GM12878 (cell line): ENCODE data around the gene PRKAG2. TPM values are rescaled to one million over a fixed set of nuclear protein-coding genes. Genes with fewer than 3 reads are reported as not detected.
A peak's percentile ranks its signal among the peaks of the same experiment; 100 is the strongest.

Experiments used
- ATAC-seq: fragments of 200-7000 bp; cut with Tn5 transposase; 3 replicates; pipeline ENCODE4 v1.9.1; 2020; ENCODE audit warnings: mild to moderate bottlenecking, moderate library complexity
- BruUV-seq: library from RNA; stranded (reverse); fragments of 400-500 nt; replicated peaks from 2 replicates; lab custom pipeline; 2021; lab: Mats Ljungman, UMichigan
- CTCF ChIA-PET: fragments of 300-600 bp; sonication (Branson Sonifier 250); formaldehyde crosslinking; extraction: SDS; loops from one replicate; lab custom pipeline; 2021; ENCODE audit warnings: inconsistent platforms; lab: Yijun Ruan, JAX
- POLR2A ChIA-PET: fragments of 350-600 bp; formaldehyde crosslinking; extraction: SDS; loops from one replicate; lab custom pipeline; 2021; ENCODE audit warnings: inconsistent platforms; lab: Charles Lee
- RAD21 ChIA-PET: fragments of 300-600 bp; sonication (Branson Sonifier 250); formaldehyde crosslinking; loops from one replicate; lab custom pipeline; 2023; ENCODE audit warnings: antibody characterized with exemption; ENCODE audit not compliant: unreplicated experiment; lab: Charles Lee
- SMC1A ChIA-PET: fragments of 300-600 bp; sonication (Branson Sonifier 250); formaldehyde crosslinking; loops from one replicate; lab custom pipeline; 2023; ENCODE audit not compliant: unreplicated experiment, uncharacterized antibody; lab: Charles Lee
- DNase-seq: peaks from one replicate; pipeline ENCODE4 v3.0.0-alpha.2; 2011; ENCODE audit warnings: low read depth, low spot score
- FAIRE-seq: peaks from 3 replicates; lab custom pipeline; 2011; peaks lifted over from hg19 to GRCh38; lab: Jason Lieb, UNC
- H2AFZ ChIP-seq: 2 replicates; pipeline ENCODE4 v1.6.0; 2011; ENCODE audit warnings: low read depth, low read length, control low read depth; ENCODE audit not compliant: control insufficient read depth
- H3K27ac ChIP-seq: 2 replicates; pipeline ENCODE4 v1.5.1; 2011; ENCODE audit warnings: control low read depth; ENCODE audit not compliant: control insufficient read depth, insufficient read depth
- H3K27me3 ChIP-seq, 2 experiments: replicated peaks in 1 of 2; 2 replicates each; pipeline versions ENCODE4 v1.6.0 to v1.6.1; 2011; ENCODE audit warnings: low read length in 1 of 2; ENCODE audit not compliant: control insufficient read depth in 2 of 2, insufficient read depth in 2 of 2
- H3K36me3 ChIP-seq, 2 experiments: 2 replicates each; pipeline ENCODE4 v1.5.1; 2011; ENCODE audit warnings: low read length in 1 of 2; ENCODE audit not compliant: control insufficient read depth in 2 of 2, insufficient read depth in 2 of 2
- H3K4me1 ChIP-seq: 2 replicates; pipeline ENCODE4 v1.6.1; 2011; ENCODE audit warnings: mild to moderate bottlenecking, low read length, moderate library complexity, mixed read lengths; ENCODE audit not compliant: control insufficient read depth, insufficient read depth
- H3K4me2 ChIP-seq: 2 replicates; pipeline ENCODE4 v1.6.0; 2011; ENCODE audit warnings: control low read depth; ENCODE audit not compliant: control insufficient read depth, insufficient read depth
- H3K4me3 ChIP-seq: fragments of 200-600 bp; sonication (generic); 2 replicates; pipeline ENCODE4 v1.5.1; 2016
- H3K79me2 ChIP-seq: 2 replicates; pipeline ENCODE4 v1.6.0; 2011; ENCODE audit warnings: low read length; ENCODE audit not compliant: control insufficient read depth, insufficient read depth
- H3K9ac ChIP-seq: 2 replicates; pipeline ENCODE4 v1.8.0; 2011; ENCODE audit warnings: low read length, control low read depth, mixed read lengths; ENCODE audit not compliant: control insufficient read depth, insufficient read depth
- H3K9me3 ChIP-seq: replicated peaks from 3 replicates; pipeline ENCODE4 v1.5.1; 2011; ENCODE audit warnings: mild to moderate bottlenecking, low read length; ENCODE audit not compliant: control insufficient read depth, insufficient read depth
- H4K20me1 ChIP-seq: 2 replicates; pipeline ENCODE4 v1.6.0; 2011; ENCODE audit not compliant: control insufficient read depth, insufficient read depth
- CREM ChIP-seq: IDR thresholded peaks from 2 replicates; pipeline ENCODE4 v1.6.1; 2014; ENCODE audit warnings: antibody characterized with exemption, low read depth
- PAX8 ChIP-seq: fragments of 450-650 bp; IDR thresholded peaks from 2 replicates; pipeline ENCODE4 v1.6.1; 2017; ENCODE audit warnings: mild to moderate bottlenecking, moderate library complexity
- RAD21 ChIP-seq: IDR thresholded peaks from 2 replicates; pipeline ENCODE4 v1.6.1; 2011; ENCODE audit warnings: mild to moderate bottlenecking, low read depth, low read length, moderate library complexity; ENCODE audit not compliant: insufficient read depth
- SIX5 ChIP-seq: IDR thresholded peaks from 2 replicates; pipeline ENCODE4 v1.6.1; 2011; ENCODE audit warnings: mild to moderate bottlenecking, low read depth, low read length, moderate library complexity; ENCODE audit not compliant: severe bottlenecking
- SMAD1 ChIP-seq: fragments of 450-650 bp; IDR thresholded peaks from 2 replicates; pipeline ENCODE4 v1.6.1; 2018; ENCODE audit warnings: mild to moderate bottlenecking, low read depth; ENCODE audit not compliant: partially characterized antibody
- SUPT20H ChIP-seq: IDR thresholded peaks from 2 replicates; pipeline ENCODE4 v1.6.1; 2011; ENCODE audit warnings: low read depth, mild to moderate bottlenecking, low read length, moderate library complexity, borderline replicate concordance; ENCODE audit not compliant: control insufficient read depth
- YBX1 ChIP-seq: fragments of 450-650 bp; IDR thresholded peaks from 2 replicates; pipeline ENCODE4 v1.6.1; 2016; ENCODE audit warnings: antibody characterized with exemption
- ZNF24 ChIP-seq: fragments of 450-650 bp; IDR thresholded peaks from 2 replicates; pipeline ENCODE4 v1.6.1; 2017; ENCODE audit warnings: antibody characterized with exemption, mild to moderate bottlenecking
- WGBS: methylation state at CpG from one replicate; pipeline ENCODE4 v1.1.6; 2016; ENCODE audit warnings: low lambda C conversion rate; ENCODE audit not compliant: insufficient replicate concordance, insufficient coverage; ENCODE audit errors: missing lambda C conversion rate; 5-methylcytosine and 5-hydroxymethylcytosine counted together
- in situ Hi-C: fragments of 300-500 bp; cut with MboI; formaldehyde crosslinking; loops from 9 replicates; pipeline ENCODE4 v1.14.3; 2018; ENCODE audit warnings: mixed read lengths
- intact Hi-C: fragments of 100-400 bp; cut with micrococcal nuclease; formaldehyde crosslinking; loops from one replicate; pipeline ENCODE4 v1.14.2; 2022; ENCODE audit not compliant: unreplicated experiment
- polyA plus RNA-seq, 11 experiments: library from polyadenylated mRNA; depleted of rRNA in 4 of 11; unstranded in 6 of 11; stranded (reverse) in 5 of 11; fragments of >200 nt; fragmentation: Nextera tagmentation in 4 of 11; fragmentation: Illumina TruSeq in 1 of 11; extraction: Ambion mirVana in 4 of 11; extraction: Trizol in 1 of 11; gene quantifications; 1 replicate in 1 of 11; 2 replicates in 10 of 11; pipeline versions ENCODE4 v1.2.1 to v1.2.3, GENCODE V29; 2011 to 2016; ENCODE audit warnings: inconsistent platforms in 2 of 11, missing spikeins in 2 of 11, low read depth in 1 of 11
- total RNA-seq, 4 experiments: library from RNA; depleted of rRNA in 3 of 4; stranded (reverse); fragments of >200 nt in 3 of 4; fragmentation: Illumina TruSeq in 1 of 4; extraction: Trizol in 1 of 4; gene quantifications; 2 replicates each; pipeline versions ENCODE4 v1.2.1 to v1.2.3, GENCODE V29; 2013 to 2021
- TF ChIP-seq, protein P1 (sequence below): IDR thresholded peaks from 2 replicates; pipeline ENCODE4 v1.6.1; 2011; ENCODE audit warnings: low read depth, low read length, improper control_type of control experiment, borderline replicate concordance
- TF ChIP-seq, protein P2 (sequence below), 3 experiments: IDR thresholded peaks in 2 of 3; conservative IDR thresholded peaks in 1 of 3; 2 replicates each; pipeline ENCODE4 v1.5.1; 2011; ENCODE audit warnings: low read depth in 3 of 3, low read length in 3 of 3, mild to moderate bottlenecking in 3 of 3, control low read depth in 2 of 3, moderate library complexity in 2 of 3, inconsistent platforms in 1 of 3, mixed read lengths in 1 of 3; ENCODE audit not compliant: control insufficient read depth in 2 of 3, insufficient read depth in 1 of 3; ENCODE audit errors: extremely low read depth in 1 of 3
- TF ChIP-seq, protein P3 (sequence below): IDR thresholded peaks from 2 replicates; pipeline ENCODE4 v1.6.1; 2012; ENCODE audit warnings: low read depth, low read length, improper control_type of control experiment

Gene PRKAG2
- total and polyA plus RNA-seq, 10 of the 15 experiments (the other 5 are each of a cell fraction or from before 2014, with no cell fraction given), result 3.4 to 8.9 (median 6.8) TPM

GRCh38 chr7:151864081-151864480, 12.8 kb downstream of the PRKAG2 start (continued):
- no peak for TF ChIP-seq PAX8
- TF ChIP-seq CREM, result no peak

GRCh38 chr7:151863386-151864079, 13.4 kb downstream of the PRKAG2 start:
- H3K4me2 ChIP-seq, result no peak overlapping the region
- H3K27me3 ChIP-seq, result no peaks in the 10 kb centered on the region
- no peak overlapping the region for H2AFZ ChIP-seq
- POLR2A ChIA-PET, result no interaction called here
- ATAC-seq, result peak; percentile 62
- intact Hi-C loops, result no loop called here
- no peak for DNase-seq
- no peak overlapping the region for H3K4me3 ChIP-seq
- in situ Hi-C loops, result no loop called here
- TF ChIP-seq, protein P1, sequence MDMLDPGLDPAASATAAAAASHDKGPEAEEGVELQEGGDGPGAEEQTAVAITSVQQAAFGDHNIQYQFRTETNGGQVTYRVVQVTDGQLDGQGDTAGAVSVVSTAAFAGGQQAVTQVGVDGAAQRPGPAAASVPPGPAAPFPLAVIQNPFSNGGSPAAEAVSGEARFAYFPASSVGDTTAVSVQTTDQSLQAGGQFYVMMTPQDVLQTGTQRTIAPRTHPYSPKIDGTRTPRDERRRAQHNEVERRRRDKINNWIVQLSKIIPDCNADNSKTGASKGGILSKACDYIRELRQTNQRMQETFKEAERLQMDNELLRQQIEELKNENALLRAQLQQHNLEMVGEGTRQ, result no peak
- TF ChIP-seq SMAD1 (no peak), ZNF24 (no peak), YBX1 (no peak), SIX5 (no peak), SUPT20H (no peak), RAD21 (peak; percentile 38; the same call in 1 of the 2 replicates)
- TF ChIP-seq, protein P2, sequence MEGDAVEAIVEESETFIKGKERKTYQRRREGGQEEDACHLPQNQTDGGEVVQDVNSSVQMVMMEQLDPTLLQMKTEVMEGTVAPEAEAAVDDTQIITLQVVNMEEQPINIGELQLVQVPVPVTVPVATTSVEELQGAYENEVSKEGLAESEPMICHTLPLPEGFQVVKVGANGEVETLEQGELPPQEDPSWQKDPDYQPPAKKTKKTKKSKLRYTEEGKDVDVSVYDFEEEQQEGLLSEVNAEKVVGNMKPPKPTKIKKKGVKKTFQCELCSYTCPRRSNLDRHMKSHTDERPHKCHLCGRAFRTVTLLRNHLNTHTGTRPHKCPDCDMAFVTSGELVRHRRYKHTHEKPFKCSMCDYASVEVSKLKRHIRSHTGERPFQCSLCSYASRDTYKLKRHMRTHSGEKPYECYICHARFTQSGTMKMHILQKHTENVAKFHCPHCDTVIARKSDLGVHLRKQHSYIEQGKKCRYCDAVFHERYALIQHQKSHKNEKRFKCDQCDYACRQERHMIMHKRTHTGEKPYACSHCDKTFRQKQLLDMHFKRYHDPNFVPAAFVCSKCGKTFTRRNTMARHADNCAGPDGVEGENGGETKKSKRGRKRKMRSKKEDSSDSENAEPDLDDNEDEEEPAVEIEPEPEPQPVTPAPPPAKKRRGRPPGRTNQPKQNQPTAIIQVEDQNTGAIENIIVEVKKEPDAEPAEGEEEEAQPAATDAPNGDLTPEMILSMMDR (IDR thresholded peaks at IDR 0.05 in 2 of 3, conservative IDR thresholded peaks at IDR 0.05 in 1 of 3; ENCODE audit: control insufficient read depth in 2 of 3, extremely low read depth in 1 of 3, insufficient read depth in 1 of 3, low read depth in 3 of 3, low read length in 3 of 3), result peak; percentile 13 to 17 (median 15); a peak in 2 of 6 replicates
- TF ChIP-seq, protein P3, sequence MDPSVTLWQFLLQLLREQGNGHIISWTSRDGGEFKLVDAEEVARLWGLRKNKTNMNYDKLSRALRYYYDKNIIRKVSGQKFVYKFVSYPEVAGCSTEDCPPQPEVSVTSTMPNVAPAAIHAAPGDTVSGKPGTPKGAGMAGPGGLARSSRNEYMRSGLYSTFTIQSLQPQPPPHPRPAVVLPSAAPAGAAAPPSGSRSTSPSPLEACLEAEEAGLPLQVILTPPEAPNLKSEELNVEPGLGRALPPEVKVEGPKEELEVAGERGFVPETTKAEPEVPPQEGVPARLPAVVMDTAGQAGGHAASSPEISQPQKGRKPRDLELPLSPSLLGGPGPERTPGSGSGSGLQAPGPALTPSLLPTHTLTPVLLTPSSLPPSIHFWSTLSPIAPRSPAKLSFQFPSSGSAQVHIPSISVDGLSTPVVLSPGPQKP, result no peak
- TF ChIP-seq, all 136 proteins: peak for 2
- ChIA-PET SMC1A (no interaction called here), CTCF (no interaction called here), RAD21 (no interaction called here)
- H3K79me2 ChIP-seq, result no peaks in the 10 kb centered on the region
- no TSS peak for BruUV-seq
- no peaks in the 10 kb centered on the region for H3K36me3 ChIP-seq
- H3K4me1 ChIP-seq, result no peaks in the 10 kb centered on the region
- 87% methylated on average over 11 of the region's 11 CpGs for WGBS
- H3K27ac ChIP-seq, result no peak overlapping the region
- FAIRE-seq, result no peak
- no peak overlapping the region for H3K9ac ChIP-seq
- no peaks in the 10 kb centered on the region for H3K9me3 ChIP-seq
- no peaks in the 10 kb centered on the region for H4K20me1 ChIP-seq
